Measurements from ENCODE around the gene PSD.

PSD gene

DNA sequence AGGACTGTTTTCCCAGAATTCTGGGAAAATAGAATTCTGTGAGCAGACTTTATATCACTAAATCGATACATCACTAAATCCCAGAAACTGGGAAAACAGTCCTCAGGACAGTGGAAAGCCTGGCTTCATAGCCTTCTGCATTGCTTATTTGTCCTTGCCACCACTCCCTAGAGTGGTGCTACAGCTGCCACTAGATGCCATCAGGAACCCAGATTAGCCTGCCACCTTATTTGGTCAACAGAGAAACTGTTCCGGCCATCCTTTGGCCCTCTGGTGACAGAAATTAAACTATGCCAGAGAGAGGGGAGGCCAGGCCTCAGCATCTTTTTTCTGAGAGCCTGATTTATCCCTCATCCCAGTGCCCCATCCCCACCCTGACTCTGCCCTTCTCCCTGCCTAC, 42.7 kb downstream of the PSD start:
- Histone ChIP-seq H3K4me1 (ENCODE audit: insufficient read depth, poor library complexity, severe bottlenecking) (no peaks in the 10 kb centered on the region), H3K27me3 (ENCODE audit: insufficient read depth, poor library complexity, severe bottlenecking) (no peaks in the 10 kb centered on the region), H3K27ac (ENCODE audit: poor library complexity, severe bottlenecking) (no peak overlapping the region), H3K36me3 (ENCODE audit: low read depth) (peaks cover 87% of the 10 kb centered on the region), H3K4me3 (ENCODE audit: severe bottlenecking) (no peak overlapping the region), H3K9me3 (ENCODE audit: severe bottlenecking) (no peaks in the 10 kb centered on the region)
- TF ChIP-seq, protein P1, sequence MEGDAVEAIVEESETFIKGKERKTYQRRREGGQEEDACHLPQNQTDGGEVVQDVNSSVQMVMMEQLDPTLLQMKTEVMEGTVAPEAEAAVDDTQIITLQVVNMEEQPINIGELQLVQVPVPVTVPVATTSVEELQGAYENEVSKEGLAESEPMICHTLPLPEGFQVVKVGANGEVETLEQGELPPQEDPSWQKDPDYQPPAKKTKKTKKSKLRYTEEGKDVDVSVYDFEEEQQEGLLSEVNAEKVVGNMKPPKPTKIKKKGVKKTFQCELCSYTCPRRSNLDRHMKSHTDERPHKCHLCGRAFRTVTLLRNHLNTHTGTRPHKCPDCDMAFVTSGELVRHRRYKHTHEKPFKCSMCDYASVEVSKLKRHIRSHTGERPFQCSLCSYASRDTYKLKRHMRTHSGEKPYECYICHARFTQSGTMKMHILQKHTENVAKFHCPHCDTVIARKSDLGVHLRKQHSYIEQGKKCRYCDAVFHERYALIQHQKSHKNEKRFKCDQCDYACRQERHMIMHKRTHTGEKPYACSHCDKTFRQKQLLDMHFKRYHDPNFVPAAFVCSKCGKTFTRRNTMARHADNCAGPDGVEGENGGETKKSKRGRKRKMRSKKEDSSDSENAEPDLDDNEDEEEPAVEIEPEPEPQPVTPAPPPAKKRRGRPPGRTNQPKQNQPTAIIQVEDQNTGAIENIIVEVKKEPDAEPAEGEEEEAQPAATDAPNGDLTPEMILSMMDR (IDR thresholded peaks at IDR 0.05; ENCODE audit: poor library complexity, severe bottlenecking): no peak
- no peak for ATAC-seq (ENCODE audit: low read depth)
- DNase-seq (ENCODE audit: low spot score): no peak

DNA sequence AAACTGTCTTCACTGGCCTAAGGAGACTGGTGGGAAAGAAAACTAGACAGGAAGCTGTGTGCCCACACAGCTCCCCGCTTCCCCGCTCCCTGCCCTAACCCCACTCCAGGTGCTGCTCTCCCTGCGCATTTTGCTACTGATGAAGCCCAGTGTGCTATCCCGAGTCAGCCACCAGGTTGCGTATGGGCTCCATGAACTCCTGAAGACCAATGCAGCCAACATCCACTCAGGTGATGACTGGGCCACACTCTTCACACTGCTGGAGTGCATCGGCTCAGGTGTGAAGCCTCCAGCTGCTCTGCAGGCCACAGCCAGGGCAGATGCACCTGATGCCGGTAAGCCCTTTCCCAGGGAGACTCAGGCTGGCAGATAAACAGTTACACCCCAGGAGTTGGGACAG, 43.3 kb downstream of the PSD start:
- DNase-seq (ENCODE audit: low spot score) (no peak), ATAC-seq (ENCODE audit: low read depth) (peak; percentile 36; the same call in 2 of the 3 replicates)

DNA sequence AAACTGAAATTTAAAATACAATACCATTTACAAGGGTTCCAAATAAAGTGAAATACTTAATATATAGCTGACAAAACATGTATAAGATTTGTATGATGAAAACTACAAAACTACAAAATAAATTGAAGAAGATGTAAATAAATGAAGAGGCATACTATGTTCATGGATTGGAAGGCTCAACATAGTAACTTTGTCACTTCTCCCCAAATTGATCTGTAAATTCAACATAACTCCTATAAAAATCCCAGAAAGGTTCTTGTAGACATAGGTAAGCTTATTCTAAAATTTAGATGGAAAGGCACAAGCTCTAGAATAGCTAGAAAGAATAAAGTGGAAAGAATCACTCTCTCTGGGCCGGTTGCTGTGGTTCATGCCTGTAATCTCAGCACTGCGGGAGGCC, 47.3 kb downstream of the PSD start:
- Histone ChIP-seq H3K27me3 (ENCODE audit: insufficient read depth, poor library complexity, severe bottlenecking) (no peaks in the 10 kb centered on the region), H3K4me1 (ENCODE audit: insufficient read depth, poor library complexity, severe bottlenecking) (peaks cover 5% of the 10 kb centered on the region), H3K27ac (ENCODE audit: poor library complexity, severe bottlenecking) (no peak overlapping the region), H3K9me3 (ENCODE audit: severe bottlenecking) (no peaks in the 10 kb centered on the region), H3K36me3 (ENCODE audit: low read depth) (peaks cover 89% of the 10 kb centered on the region), H3K4me3 (ENCODE audit: severe bottlenecking) (no peak overlapping the region)
- TF ChIP-seq, protein P1 (IDR thresholded peaks at IDR 0.05; ENCODE audit: poor library complexity, severe bottlenecking): no peak
- DNase-seq (ENCODE audit: low spot score) (no peak), ATAC-seq (ENCODE audit: low read depth) (no peak)

More for the DNA sequence above, 43.3 kb downstream of the PSD start:
- H3K36me3 ChIP-seq (ENCODE audit: low read depth): peaks cover 89% of the 10 kb centered on the region
- no peaks in the 10 kb centered on the region for H3K9me3 ChIP-seq (ENCODE audit: severe bottlenecking)
- H3K27ac ChIP-seq (ENCODE audit: poor library complexity, severe bottlenecking): no peak overlapping the region
- no peak overlapping the region for H3K4me3 ChIP-seq (ENCODE audit: severe bottlenecking)
- no peaks in the 10 kb centered on the region for H3K27me3 ChIP-seq (ENCODE audit: insufficient read depth, poor library complexity, severe bottlenecking)
- no peaks in the 10 kb centered on the region for H3K4me1 ChIP-seq (ENCODE audit: insufficient read depth, poor library complexity, severe bottlenecking)
- TF ChIP-seq, protein P1 (IDR thresholded peaks at IDR 0.05; ENCODE audit: poor library complexity, severe bottlenecking): no peak

DNA sequence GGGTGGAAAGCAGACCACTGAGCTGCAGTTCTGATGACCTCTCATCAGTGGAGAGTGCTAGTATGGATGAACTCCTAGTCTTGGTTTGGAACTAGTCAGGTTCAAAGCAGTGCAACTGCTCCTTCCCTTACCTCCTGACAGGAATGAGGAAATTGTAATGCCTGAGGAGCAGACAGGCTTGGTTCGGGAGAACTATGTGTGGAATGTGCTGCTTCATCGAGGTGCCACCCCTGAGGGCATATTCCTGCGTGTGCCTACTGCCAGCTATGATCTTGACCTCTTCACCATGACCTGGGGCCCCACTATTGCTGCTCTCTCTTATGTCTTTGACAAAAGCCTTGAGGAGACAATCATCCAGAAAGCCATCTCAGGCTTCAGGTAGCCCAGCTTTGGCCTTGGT, 50.5 kb downstream of the PSD start:
- Histone ChIP-seq H3K27ac (ENCODE audit: poor library complexity, severe bottlenecking) (peak overlapping the region; percentile 33), H3K36me3 (ENCODE audit: low read depth) (peaks cover 84% of the 10 kb centered on the region), H3K9me3 (ENCODE audit: severe bottlenecking) (no peaks in the 10 kb centered on the region), H3K4me3 (ENCODE audit: severe bottlenecking) (no peak overlapping the region), H3K27me3 (ENCODE audit: insufficient read depth, poor library complexity, severe bottlenecking) (no peaks in the 10 kb centered on the region), H3K4me1 (ENCODE audit: insufficient read depth, poor library complexity, severe bottlenecking) (peaks cover 5% of the 10 kb centered on the region)
- ATAC-seq (ENCODE audit: low read depth): peak; percentile 71
- DNase-seq (ENCODE audit: low spot score): no peak
- TF ChIP-seq, protein P1 (IDR thresholded peaks at IDR 0.05; ENCODE audit: poor library complexity, severe bottlenecking): no peak

DNA sequence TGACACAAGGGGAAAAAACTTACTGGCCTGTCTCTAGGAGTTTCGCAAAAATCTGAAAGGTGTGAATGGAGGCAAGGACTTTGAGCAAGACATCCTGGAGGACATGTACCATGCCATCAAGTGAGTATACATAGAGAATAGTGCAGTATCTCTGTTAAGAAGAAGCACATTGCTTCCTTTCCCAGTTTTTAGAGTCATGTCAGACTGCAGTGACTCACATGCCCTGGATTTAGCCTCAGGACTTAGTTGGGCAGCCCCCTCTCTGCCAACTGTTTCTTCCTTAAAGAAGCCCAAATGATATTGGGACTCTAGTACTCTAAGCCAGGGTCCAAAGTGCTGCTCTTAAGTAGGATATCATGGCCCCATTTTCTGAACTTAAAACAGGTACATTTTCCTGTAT, 51.1 kb downstream of the PSD start:
- Histone ChIP-seq H3K4me1 (ENCODE audit: insufficient read depth, poor library complexity, severe bottlenecking) (peaks cover 5% of the 10 kb centered on the region), H3K27ac (ENCODE audit: poor library complexity, severe bottlenecking) (peak overlapping the region; percentile 33), H3K27me3 (ENCODE audit: insufficient read depth, poor library complexity, severe bottlenecking) (no peaks in the 10 kb centered on the region), H3K9me3 (ENCODE audit: severe bottlenecking) (no peaks in the 10 kb centered on the region), H3K36me3 (ENCODE audit: low read depth) (peaks cover 84% of the 10 kb centered on the region), H3K4me3 (ENCODE audit: severe bottlenecking) (no peak overlapping the region)
- ATAC-seq (ENCODE audit: low read depth): peak; percentile 46; the same call in 1 of the 3 replicates
- TF ChIP-seq, protein P1 (IDR thresholded peaks at IDR 0.05; ENCODE audit: poor library complexity, severe bottlenecking): no peak
- DNase-seq (ENCODE audit: low spot score): no peak

Data from RWPE2 (cell line).